GM19452 (cell line): ENCODE data around the gene PHIP.
"Not testable (repeated sequence)": the region's sequence is repeated elsewhere in the genome, so short reads cannot be mapped to it uniquely, and the experiment has no call there.

Source experiments
- ATAC-seq: cut with Tn5 transposase; IDR thresholded peaks from one replicate; pipeline ENCODE4 v1.9.1; 2021; ENCODE audit not compliant: unreplicated experiment

Gene PHIP

GRCh38 chr6:78936515-78936914, 141.5 kb downstream of the PHIP start:
- ATAC-seq = no peak

GRCh38 chr6:78935553-78935952, 142.5 kb downstream of the PHIP start:
- ATAC-seq = no peak

- no peak for ATAC-seq
These were observed 152.7 kb downstream of the PHIP start for GRCh38 chr6:78925317-78925716.

- ATAC-seq = not testable (repeated sequence)
These were observed 156.9 kb downstream of the PHIP start for GRCh38 chr6:78921168-78921567.

- no peak for ATAC-seq
These were observed 160.3 kb downstream of the PHIP start for GRCh38 chr6:78917788-78918187.

- ATAC-seq = no peak
These were observed 161.6 kb downstream of the PHIP start for GRCh38 chr6:78916411-78916810.

GRCh38 chr6:78911218-78911940, 166.7 kb downstream of the PHIP start:
- ATAC-seq = no peak

GRCh38 chr6:78910591-78911171, 167.4 kb downstream of the PHIP start:
- peak; percentile 55 for ATAC-seq

- no peak for ATAC-seq
These were observed 168.0 kb downstream of the PHIP start for GRCh38 chr6:78910010-78910409.

GRCh38 chr6:78909391-78909790, 168.7 kb downstream of the PHIP start:
- ATAC-seq = no peak

GRCh38 chr6:78908621-78909020, 169.4 kb downstream of the PHIP start:
- ATAC-seq = no peak

GRCh38 chr6:78896227-78896626, 181.8 kb downstream of the PHIP start:
- no peak for ATAC-seq

- not testable (repeated sequence) for ATAC-seq
These were observed 188.2 kb downstream of the PHIP start for GRCh38 chr6:78889901-78890300.
